ENCODE data around the gene RALGAPA2.

DNA sequence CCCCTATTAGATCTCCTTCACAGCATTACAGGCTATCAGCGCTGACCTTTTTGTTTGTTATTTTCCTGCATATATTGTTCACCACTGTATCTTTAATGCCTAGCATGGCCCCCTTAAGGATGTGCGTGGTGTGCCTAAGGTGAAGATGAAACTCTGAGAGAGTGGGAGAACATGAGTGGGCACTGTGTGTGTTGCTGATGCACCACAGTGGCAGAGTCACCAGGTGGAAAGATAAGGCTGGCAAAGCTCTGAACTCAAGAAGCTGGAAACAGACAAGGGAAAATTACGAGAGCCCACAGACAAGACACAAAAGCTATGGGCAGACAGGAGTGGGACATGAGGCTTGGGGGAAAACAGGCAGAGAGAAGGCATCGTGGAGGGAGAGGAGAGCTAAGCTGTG, 184.8 kb downstream of the RALGAPA2 start:
- TF ChIP-seq SIN3A (IDR thresholded peaks at IDR 0.05; ENCODE audit: borderline replicate concordance, low read depth, low read length) (no peak), GTF2F1 (IDR thresholded peaks at IDR 0.05; ENCODE audit: low read length) (no peak)
- TF ChIP-seq, protein P1, sequence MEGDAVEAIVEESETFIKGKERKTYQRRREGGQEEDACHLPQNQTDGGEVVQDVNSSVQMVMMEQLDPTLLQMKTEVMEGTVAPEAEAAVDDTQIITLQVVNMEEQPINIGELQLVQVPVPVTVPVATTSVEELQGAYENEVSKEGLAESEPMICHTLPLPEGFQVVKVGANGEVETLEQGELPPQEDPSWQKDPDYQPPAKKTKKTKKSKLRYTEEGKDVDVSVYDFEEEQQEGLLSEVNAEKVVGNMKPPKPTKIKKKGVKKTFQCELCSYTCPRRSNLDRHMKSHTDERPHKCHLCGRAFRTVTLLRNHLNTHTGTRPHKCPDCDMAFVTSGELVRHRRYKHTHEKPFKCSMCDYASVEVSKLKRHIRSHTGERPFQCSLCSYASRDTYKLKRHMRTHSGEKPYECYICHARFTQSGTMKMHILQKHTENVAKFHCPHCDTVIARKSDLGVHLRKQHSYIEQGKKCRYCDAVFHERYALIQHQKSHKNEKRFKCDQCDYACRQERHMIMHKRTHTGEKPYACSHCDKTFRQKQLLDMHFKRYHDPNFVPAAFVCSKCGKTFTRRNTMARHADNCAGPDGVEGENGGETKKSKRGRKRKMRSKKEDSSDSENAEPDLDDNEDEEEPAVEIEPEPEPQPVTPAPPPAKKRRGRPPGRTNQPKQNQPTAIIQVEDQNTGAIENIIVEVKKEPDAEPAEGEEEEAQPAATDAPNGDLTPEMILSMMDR (CRISPR knock-in tag; IDR thresholded peaks at IDR 0.05), result no peak

Measured in HepG2 (cell line).